GM21360 (cell line): ENCODE measurements around the gene GLB1L3.
"Not testable (repeated sequence)": the region's sequence is repeated elsewhere in the genome, so short reads cannot be mapped to it uniquely, and the experiment has no call there.

ENCODE experiments used
- ATAC-seq: cut with Tn5 transposase; IDR thresholded peaks from one replicate; pipeline ENCODE4 v1.9.1; 2021; ENCODE audit warnings: mild to moderate bottlenecking, moderate library complexity; ENCODE audit not compliant: unreplicated experiment

The GLB1L3 gene

GRCh38 chr11:134250246-134250645, 25.9 kb upstream of the GLB1L3 start:
- no peak for ATAC-seq

GRCh38 chr11:134250675-134251074, 25.5 kb upstream of the GLB1L3 start:
- no peak for ATAC-seq

- peak; percentile 30 for ATAC-seq
These were observed 23.6 kb upstream of the GLB1L3 start for GRCh38 chr11:134252346-134253187.

DNA sequence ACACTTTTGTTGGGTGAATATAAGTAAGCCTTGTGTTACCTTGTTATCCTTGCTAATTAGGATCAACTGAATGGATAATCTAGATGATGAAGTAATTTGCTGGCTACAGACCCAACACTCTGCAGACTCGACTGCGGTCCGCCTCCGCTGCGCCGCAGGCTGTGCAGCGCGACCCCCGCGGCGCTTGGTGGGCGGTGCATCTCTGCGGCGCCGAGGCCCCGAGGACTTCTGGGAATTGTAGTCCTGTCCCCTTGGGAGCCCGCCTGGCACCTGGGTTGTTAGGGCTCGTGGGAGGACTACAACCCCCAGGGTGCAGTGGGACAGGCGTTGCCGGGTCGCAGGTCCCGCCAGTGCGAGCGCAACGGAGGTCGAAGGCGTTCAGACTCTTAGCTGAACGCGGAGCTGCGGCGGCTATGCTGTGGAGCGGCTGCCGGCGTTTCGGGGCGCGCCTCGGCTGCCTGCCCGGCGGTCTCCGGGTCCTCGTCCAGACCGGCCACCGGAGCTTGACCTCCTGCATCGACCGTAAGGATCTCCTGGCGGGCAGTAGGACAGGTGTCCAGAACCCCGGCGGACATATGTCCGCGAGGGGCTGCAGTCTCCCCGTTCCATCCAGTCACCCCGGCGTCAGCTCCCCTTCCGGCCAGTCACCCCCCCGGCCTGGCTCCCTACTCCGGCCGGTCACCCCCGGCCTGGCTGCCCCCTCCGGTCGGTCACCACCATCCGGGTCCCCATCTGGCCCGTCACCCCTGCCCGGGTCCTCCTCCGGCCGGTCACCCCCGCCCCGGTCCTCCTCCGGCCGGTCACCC, 22.8 kb upstream of the GLB1L3 start, which contains the start of the genes ACAD8 and THYN1:
Gene ACAD8, plus strand, starts transcription at position 381 of the 806 bp plus-strand sequence. Its CDS starts 33 bp downstream, at position 414.
Gene THYN1, minus strand, starts transcription at position 165 of the 806 bp plus-strand sequence. CDS start 470 bp downstream, outside the sequence.
- peak; percentile 99 for ATAC-seq

DNA sequence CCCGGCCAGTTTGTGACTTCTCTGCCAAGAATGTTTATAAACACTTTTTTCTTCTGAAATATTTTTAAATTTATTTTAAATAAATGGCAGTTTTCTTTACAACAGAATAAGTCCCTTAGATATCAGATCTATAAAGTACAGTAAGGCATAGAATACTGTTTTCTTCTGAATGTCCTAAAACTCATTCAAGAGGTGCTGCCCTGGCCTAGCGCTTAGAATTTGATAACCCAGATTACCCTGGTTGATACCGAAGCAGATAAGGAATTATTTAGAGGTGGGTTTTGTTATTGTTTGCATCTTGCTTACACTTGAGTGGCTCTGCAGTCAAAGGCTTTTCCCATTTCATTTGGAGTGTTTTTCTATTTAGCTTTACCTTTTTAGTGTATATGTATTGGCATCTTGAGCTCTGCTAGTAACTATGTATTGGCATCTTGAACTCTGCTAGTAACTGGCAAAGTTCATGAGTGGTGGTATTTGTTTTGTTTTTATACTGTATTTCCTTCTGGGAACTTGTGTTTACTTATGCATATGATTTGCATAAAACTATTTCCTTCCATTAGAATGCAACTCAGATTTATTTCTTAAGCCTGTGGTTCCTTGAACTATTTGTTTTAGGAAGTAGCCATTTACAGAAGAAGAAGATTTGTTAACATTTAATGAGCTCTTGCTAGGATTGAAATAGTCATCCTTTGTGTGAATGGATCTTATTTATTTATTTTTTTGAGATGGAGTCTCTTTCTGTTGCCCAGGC, 21.6 kb upstream of the GLB1L3 start:
- no peak for ATAC-seq

- not testable (repeated sequence) for ATAC-seq
These were observed 21.0 kb upstream of the GLB1L3 start for GRCh38 chr11:134255184-134255561.

GRCh38 chr11:134257101-134257500, 19.1 kb upstream of the GLB1L3 start:
- no peak for ATAC-seq

DNA sequence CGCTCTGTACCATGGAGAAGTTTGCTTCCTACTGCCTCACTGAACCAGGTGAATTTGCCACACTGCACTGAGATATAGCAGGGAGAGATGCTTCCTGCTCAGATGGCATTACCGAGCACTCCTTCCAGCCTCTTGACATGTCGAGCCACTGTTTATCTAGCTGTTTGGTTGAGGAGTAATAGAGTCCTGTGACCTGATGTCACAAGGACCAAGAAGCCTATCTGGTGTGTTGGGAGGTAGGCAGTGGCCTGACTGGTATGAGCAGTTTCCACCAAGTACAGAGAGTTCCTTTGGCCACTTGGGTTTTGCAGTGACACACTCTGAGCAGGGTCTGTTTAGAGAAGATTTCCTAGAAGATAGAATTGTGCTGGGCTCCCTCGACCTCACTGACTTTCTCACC, 17.6 kb upstream of the GLB1L3 start:
- no peak for ATAC-seq

DNA sequence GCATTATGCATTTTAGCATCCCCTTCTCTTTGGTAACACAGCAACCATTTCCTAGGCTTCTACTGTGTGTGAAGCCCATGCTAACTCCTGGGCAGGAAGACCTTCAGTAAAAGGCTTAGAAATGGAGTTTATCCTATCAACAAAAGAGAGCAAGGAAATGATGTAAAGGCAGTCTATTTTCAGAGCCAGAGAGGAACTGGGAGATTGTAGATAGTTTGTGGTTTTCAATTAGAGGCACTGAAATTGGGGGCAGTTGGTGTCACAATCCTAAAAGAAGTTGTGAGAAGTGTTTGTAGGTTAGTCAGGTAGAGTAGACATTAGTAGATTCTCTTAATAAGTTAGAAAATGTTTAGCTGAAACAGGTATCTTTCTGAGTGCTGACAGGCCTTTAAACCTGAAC, 15.7 kb upstream of the GLB1L3 start:
- no peak for ATAC-seq

DNA sequence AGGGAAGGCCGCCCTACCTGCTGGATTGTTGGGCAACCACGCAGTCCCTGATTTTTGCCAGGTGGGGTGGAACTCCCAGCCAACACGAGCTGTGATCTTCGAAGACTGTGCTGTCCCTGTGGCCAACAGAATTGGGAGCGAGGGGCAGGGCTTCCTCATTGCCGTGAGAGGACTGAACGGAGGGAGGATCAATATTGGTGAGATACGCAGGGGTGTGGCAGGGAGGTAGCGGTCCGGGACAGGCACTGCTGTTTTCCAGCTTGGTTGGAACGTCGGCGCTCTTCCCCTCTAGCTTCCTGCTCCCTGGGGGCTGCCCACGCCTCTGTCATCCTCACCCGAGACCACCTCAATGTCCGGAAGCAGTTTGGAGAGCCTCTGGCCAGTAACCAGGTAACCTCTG, 15.2 kb upstream of the GLB1L3 start:
- no peak for ATAC-seq

- ATAC-seq = no peak
These were observed 14.3 kb upstream of the GLB1L3 start for GRCh38 chr11:134261626-134262488.

GRCh38 chr11:134264966-134265764, 11.0 kb upstream of the GLB1L3 start:
- no peak for ATAC-seq

DNA sequence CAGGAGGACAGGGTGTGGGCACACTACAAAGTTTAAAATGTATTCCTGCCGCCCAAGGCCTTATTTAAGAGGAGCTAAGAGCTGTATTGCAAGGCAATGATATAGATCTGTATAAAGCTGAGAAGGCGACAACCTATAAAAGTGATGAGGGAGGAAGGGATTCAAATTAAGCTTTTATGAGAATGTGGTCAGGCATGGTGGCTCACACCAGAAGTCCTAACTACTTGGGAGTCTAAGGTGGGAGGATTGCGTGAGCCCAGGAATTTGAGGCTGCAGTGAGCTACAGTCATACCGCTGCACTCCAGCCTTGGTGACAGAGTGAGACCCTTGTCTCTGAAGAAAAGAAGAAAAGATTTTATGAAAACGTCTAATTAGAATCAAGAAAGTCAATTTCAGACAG, 9.7 kb upstream of the GLB1L3 start:
- ATAC-seq = no peak

GRCh38 chr11:134266841-134267251, 9.3 kb upstream of the GLB1L3 start:
- no peak for ATAC-seq

DNA sequence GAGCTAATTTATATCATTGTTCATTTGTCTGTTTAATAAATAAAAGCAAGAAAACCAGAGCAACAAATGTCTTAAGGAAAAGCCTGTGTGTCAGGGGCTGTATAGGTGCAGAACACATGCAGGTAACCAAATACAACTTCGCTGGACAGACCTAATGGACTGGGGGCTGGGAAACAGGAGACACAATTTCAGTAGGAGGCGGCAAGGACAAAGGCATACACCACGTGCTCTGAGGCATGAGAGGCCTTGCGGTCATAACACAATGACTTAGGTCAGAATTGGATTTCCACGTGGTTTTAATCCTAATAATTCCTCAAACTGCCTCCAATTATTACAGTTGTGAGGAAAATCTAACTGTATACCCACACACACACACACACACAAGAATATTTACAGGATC, 8.7 kb upstream of the GLB1L3 start:
- no peak for ATAC-seq

DNA sequence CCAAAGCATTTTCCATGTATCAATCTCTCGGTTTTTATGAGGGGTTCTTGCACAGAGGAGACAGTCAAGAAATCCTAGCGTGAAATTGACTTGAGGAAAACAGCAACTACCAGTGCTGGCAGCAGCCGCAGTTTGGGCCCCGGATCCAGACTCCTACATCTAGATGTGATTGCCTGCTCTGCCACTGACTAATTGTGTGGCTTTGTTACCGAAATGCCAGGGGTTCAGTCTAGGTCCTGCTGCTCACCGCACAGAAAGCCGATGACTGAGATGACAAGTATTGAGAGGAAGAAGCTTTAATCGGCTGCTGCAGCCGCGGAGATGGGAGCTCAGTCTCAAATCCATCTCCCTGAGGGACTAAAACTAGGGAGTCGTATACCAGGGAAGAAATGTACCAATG, 8.2 kb upstream of the GLB1L3 start:
- ATAC-seq = no peak

DNA sequence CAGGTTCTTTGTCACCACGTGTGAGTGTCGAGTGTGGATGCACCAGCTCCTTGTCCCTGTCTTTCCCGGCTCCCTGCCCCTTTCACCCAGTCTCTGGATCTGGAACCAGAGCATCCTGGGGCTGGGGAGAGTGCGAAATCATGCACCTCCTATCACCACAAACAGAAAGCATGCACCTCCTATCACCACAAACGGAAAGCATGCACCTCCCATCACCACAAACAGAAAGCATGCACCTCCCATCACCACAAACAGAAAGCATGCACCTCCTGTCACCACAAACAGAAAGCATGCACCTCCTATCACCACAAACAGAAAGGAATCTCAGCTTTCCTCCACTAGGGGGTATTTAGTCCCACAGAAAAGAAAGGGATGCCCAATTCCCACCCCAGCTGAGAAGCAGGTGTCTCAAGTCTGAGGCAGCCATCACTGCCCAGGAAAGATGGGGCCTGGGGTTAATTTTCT, 5.9 kb upstream of the GLB1L3 start:
- ATAC-seq = no peak

GRCh38 chr11:134271978-134272377, 4.2 kb upstream of the GLB1L3 start:
- no peak for ATAC-seq
